GM19351 (cell line): ENCODE results near the gene TMEM161B.
A peak's percentile ranks its signal among the peaks of the same experiment; 100 is the strongest.
"Not testable (repeated sequence)": the region's sequence is repeated elsewhere in the genome, so short reads cannot be mapped to it uniquely, and the experiment has no call there.

Source experiments
- ATAC-seq: cut with Tn5 transposase; IDR thresholded peaks from one replicate; pipeline ENCODE4 v1.9.1; 2021; ENCODE audit warnings: mild to moderate bottlenecking, moderate library complexity; ENCODE audit not compliant: unreplicated experiment

Gene TMEM161B

GRCh38 chr5:88250010-88250409 is 18.6 kb downstream of the TMEM161B start:
- ATAC-seq, result no peak

DNA sequence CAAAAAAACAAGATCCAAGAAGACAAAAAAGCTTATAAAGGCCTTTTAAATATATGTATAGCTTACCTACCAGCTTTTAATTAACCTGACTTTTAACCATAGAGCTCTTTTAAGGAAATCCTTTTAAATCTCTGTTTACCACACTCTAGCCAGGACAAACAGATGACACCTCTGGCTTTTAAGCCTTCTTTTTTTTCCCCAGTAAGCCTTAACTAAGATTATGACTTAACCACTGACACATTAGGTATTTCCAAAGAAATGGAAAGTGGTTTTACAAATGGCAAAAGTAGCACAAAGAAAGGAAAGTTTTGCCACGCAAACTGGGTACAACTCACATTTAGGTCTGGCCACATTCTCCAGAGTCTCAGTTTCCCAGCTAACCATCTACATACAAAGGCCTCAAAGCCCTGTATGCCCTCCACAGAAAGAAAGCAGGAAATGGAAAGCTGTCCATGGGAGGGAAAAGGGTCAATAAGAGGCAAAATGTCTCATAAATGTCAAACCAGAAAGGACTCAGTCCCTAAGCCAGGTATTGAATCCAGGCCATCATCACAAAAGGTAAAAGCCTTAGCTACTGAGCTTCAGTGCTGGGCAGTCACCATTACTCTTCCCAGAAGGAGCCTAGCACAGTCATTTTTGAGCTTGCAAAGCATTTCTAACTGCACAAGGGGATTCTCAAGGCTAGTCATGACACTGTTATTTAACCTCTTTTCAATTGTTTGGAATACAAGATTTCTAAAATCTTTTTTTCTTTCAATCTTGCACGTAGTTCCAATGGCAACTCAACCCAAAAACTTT is 19.7 kb downstream of the TMEM161B start:
- ATAC-seq, result no peak

DNA sequence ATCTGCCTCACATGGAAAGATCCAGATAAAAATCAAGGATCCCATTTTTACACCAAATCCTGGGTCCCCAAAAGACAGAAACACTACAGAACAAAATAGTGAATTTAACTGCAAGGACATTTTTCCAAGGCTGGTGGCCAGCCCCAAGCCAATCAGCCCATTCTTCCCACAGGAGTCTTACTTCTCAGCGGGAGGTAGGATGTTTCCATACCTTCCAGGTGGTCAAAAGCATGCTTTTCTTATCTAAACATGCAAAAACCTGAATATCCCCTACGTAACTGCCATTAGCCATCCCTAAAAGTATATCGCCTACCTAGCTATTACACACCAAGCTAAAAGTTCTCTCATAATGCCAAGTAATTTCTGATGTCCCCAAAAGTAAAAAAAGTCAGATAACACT is 20.6 kb downstream of the TMEM161B start:
- ATAC-seq, result no peak

DNA sequence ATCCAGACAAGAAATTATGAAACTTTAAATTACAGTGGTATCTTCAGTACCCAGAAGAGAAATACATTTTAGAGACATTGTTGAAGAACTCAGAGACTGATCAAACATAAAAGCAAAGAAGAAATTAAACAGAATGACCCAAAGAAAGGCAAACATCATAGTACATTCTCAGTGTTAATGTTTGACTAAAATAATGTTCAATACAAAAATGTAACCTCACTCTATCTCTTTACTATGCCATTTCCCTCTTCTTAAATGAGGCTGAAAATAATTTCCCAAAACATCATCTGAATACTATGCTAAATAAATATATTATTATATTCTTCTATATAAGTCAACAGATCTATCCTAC is 22.8 kb downstream of the TMEM161B start:
- no peak for ATAC-seq

DNA sequence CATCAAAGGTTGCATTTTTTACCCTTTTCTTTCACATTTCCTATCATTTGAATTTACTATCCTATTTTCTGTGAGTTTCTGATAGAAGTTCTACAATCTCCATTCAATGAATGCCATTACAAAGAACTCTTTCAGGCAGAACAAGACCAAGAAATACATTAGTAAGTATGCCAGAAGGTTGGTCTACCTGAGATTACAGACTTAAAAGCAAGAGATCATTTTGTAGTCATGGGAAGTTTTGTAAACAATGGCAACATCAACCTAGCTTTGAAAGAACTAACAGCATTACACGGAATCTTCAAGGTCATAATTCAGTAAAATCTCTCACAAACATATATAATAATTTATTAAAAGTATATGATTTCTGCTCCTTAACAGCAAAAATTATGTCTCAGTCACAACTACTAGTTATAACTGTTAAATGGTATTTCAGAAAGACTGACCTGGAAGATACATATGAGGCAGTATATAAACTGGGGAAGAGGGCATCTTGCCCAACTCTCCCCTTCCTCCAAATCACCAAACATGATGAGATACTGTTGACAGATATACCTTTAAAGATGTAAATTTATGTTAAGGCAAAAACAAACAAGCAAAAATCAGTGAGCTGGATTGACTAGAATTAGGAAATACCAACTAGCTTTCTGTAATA is 23.3 kb downstream of the TMEM161B start:
- no peak for ATAC-seq

- ATAC-seq, result no peak
Observed at GRCh38 chr5:88244686-88245085, 24.0 kb downstream of the TMEM161B start.

DNA sequence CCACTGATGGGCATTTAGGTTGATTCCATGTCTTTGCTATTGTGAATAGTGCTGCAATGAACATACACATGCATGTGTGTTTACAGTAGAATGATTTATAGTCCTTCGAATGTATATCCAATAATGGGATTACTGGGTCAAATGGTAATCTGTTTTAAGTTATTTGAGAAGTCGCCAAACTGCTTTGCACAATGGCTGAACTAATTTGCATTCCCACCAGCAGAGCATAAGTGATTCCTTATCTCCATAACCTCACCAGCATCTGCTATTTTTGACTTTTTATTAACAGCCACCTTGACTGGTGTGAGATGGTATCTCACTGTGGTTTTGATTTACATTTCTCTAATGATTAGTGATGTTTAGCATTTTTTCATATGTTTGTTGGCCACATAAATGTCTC is 25.2 kb downstream of the TMEM161B start:
- not testable (repeated sequence) for ATAC-seq

DNA sequence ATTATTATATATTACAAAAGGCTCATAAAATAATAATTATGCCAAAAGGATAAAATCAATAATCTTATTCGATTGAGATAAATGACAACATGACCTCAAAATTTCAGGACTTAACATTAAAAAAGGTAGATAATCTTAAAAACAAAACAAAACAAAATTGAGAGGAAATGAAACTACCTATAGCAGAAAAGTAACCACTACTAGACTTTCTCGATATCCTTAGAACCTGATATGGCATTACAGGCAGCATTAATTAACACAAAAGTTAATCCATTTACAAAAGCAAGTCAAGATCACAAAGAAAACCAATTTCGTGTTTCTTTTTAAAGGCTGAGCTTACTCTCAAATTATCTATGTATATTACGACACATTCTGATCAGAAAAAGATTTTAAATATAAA is 29.9 kb downstream of the TMEM161B start:
- ATAC-seq, result peak; percentile 58

DNA sequence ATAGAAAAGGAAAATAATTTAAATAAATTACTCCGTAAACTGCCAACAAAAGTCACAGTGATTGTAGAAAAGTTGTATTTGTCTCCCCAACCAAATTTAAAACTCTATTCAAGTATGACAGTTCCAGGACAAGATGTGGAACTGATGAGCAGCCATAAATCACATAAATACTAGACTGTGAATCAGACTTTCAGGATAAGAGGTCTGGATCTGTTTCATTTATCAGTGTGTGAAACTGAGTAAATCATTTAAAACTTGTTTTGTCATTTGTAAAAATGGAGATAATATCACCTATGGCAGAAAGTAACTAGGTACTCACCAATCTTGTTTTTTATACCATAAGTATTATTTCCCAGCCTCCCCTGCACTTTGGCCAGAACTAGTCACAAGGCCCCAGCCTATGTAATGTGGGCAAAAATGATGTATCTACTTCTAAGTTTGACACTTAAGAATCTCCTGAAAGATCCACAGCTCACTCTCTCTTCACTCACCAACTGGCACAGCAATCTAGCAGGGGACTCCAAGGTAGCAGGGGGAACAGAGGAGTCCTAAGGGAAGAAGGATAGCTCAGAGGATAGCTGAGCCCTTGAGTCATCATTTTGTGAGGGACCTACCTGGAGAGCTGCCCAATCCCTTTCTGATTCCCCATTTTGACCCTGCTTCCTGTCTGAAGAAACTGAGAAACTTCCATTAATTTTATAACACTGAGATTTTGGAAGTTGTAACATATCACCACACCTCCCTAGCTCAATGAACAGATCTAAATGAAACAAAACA is 31.6 kb downstream of the TMEM161B start:
- ATAC-seq, result no peak

DNA sequence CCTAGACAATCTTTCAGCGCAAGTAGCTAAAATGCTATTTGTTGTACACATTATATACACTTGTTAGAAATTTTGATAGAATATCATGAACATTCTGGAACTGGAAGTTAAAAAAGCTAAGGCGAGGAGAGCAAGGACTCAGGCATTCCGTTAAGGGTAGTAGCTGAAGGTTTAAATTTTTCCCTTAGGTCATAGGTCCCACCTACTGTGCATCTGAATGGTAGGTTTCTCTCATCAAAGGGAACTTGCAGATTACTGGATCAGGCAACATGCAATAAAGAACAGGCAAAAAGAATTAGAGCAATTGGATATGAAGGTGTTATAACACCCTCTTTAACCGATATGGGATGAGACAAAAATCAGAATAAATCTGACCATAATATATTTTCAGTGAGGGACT is 32.8 kb downstream of the TMEM161B start:
- no peak for ATAC-seq

DNA sequence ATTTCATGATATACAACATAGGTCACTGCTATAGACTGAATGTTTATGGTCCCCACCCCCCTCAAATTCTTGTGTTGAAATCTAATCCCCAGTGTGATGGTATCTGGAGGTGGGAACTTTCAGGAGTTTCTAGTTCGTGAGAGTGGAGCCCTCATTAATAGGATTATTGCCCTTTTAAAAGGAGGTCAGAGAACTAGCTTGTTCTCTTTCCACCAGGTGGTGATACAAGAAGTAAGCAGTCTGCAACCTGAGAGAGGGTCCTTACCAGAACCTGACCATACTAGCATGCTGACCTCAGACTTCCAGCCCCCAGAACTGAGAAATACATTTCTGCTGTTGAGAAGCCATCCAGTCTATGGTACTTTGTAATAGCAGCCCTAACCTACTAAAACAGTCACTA is 33.3 kb downstream of the TMEM161B start:
- no peak for ATAC-seq

DNA sequence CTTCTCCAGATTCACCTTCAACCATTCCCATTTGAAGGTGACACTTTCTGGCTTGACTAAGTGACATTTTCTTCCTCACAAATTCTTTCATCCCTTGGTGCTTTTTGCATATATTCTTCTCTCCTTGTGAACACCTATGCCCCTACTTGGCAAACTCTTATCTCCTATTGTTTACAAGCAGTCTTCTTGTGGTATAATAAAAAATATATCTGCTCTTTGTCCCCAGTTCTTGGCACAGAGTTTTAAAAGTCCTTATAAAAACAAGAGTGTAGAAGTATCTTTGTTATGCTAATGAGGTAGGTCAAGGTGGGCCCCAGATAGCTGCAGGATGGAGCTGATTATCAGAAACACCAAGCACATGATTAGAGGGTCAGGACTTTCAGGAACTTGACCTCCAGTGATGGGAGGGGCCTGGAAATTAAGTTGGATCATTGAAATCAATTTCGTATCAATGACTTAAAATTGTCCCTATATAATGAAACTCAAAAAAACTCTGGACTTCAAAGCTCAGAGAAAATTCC is 38.0 kb downstream of the TMEM161B start:
- ATAC-seq, result no peak

DNA sequence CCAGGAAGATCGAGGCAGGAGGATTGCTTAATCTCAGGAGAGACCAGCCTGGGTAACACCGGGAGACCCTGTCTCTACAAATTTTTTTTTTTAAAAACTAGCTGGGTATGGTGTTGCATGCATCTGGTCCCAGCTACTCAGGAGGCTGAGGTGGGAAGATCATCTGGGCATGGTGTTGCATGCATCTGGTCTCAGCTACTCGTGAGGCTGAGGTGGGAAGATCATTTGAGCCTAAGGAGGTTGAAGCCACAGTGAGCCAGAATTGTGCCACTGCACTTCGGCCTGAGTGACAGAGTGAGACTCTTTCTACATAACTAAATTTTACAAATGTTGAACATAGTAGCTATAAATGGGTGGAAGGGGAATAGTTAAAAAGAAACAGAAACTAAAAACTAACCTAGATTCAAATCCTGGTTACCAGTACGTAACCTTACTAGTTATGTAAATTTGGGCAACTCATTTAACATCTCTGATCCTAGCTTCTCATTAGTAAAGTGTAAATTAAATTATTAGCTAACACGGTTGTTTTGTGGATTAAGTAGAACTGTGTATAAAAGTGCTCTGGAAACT is 41.7 kb downstream of the TMEM161B start:
- ATAC-seq, result peak; percentile 80

- ATAC-seq, result no peak
Observed at GRCh38 chr5:88214655-88215054, 54.0 kb downstream of the TMEM161B start.

GRCh38 chr5:88207575-88207974 is 61.1 kb downstream of the TMEM161B start:
- ATAC-seq, result no peak

GRCh38 chr5:88203981-88204750 is 64.5 kb downstream of the TMEM161B start:
- ATAC-seq, result peak; percentile 99

GRCh38 chr5:88195636-88196035 is 73.0 kb downstream of the TMEM161B start:
- no peak for ATAC-seq

DNA sequence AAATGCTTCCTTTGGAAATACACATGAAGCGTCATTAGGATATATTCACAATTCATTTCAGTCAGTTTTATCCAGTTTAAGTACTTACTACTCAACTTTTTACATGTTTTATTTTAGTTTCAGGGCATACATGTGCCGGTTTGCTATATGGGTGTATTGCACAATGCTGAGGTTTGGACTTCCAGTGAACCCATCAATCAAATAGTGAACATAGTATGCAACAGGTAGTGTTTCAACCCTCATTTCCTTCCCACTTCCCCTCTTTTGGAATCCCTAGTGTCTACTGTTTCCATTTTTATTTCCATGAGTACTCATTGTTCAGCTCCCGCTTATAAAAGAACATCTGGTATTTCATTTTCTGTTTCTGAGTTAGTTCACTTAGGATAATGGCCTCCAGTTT is 74.7 kb downstream of the TMEM161B start:
- no peak for ATAC-seq

GRCh38 chr5:88190106-88190834 is 78.4 kb downstream of the TMEM161B start:
- no peak for ATAC-seq

DNA sequence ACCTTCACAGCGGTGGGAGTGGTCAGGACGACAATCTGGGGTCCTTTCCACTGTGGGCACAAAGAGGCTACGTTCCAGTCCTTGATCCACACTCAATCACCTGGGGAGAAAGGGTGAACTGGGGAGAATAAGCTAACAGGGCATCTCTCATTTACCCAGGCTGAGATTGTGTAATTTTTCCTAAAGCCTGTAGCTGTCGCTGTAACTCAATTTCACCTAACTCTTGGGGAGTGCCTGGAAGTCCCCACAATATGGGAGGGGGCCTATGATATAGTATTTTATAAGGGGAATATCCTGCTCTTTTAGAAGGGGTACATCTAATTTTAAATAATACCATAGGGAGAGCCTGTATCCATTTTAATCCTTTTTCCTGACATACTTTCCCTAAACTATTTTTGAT is 79.2 kb downstream of the TMEM161B start:
- not testable (repeated sequence) for ATAC-seq
